HG03571 (cell line): ENCODE measurements around the gene MAGI3.
"Not testable (repeated sequence)": the region's sequence is repeated elsewhere in the genome, so short reads cannot be mapped to it uniquely, and the experiment has no call there.

Experiments used
- ATAC-seq: cut with Tn5 transposase; IDR thresholded peaks from one replicate; pipeline ENCODE4 v1.9.1; 2021; ENCODE audit not compliant: unreplicated experiment

MAGI3 gene

DNA sequence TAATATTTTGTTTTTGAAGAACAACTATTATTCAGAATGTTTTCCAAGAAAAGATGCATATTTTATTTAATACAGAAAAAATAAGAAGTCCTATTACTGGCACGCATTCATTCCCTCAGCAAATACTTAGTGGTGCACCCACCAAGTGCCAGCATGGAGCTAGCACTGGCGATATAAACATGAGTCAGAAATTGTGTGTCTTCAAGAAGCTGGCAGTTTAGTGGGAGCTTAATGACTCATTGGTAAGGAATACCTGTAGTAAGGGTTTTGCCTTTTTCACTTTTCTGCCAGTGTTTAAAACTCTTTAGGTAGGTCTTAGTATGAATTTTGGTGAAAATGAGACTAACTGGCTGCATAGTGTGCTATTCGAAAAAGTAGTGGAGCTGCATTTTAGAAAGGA is 6.3 kb downstream of the MAGI3 start:
- ATAC-seq = no peak

DNA sequence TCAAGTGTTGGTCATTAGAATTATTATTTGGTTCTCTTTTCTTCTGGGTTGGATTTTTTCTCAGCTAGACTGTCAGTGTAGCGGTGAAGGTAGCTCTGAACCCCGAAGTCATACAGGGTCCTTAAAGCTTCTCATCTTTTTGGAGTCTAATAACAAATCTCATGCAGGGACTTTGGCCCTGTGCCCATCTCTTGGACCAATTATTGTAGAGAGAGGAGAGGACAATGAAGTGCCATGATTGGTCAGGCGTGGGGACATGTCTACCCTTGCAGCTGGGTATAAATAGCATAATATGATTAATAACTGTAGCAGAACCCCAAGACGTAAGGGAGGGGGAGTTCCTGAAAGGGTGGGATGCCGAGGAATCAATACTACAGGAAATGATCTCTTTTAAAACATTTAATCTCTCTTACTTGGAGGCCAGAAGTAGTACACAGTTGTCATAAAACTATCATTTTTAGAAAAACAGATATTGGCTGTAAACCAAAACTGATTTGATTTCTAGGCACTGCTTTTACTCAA is 8.8 kb downstream of the MAGI3 start:
- no peak for ATAC-seq

- ATAC-seq = no peak
Measured at GRCh38 chr1:113401067-113401466, 10.8 kb downstream of the MAGI3 start.

GRCh38 chr1:113401728-113402127 is 11.4 kb downstream of the MAGI3 start:
- ATAC-seq = no peak

- no peak for ATAC-seq
Measured at GRCh38 chr1:113403065-113403464, 12.8 kb downstream of the MAGI3 start.

GRCh38 chr1:113405573-113405972 is 15.3 kb downstream of the MAGI3 start:
- no peak for ATAC-seq

GRCh38 chr1:113406149-113406548 is 15.8 kb downstream of the MAGI3 start:
- not testable (repeated sequence) for ATAC-seq

DNA sequence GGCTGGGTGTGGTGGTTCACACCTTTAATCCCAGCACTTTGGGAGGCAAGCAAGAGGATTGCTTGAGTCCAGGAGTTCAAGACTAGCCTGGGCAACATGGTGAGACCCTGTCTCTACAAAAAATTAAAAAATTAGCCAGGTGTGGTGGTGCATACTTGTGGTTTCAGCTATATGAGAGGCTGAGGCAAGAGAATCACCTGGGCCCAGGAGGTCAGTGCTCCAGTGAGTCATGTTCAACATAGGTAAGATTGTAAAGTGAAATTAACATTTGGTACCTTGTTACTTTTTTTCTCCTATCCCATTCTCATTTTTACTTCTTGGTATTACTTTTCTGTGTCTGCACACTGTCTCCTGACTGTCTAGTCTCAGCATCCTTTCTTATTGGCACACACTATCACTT is 19.0 kb downstream of the MAGI3 start:
- no peak for ATAC-seq

- ATAC-seq = not testable (repeated sequence)
Measured at GRCh38 chr1:113412020-113412419, 21.7 kb downstream of the MAGI3 start.

GRCh38 chr1:113415310-113416070 is 25.2 kb downstream of the MAGI3 start:
- no peak for ATAC-seq

DNA sequence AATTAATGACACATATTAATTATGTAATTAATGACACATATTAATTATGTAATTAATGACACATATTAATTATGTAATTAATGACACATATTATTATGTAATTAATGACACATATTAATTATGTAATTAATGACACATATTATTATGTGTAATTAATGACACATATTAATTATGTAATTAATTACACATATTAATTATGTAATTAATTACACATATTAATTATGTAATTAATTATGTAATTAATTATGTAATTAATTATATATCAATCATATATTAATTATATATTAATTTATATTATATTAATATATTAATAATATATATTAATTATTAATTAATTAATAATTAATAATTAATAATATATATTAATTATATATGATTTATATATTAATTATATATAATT is 25.8 kb downstream of the MAGI3 start:
- not testable (repeated sequence) for ATAC-seq

- ATAC-seq = no peak
Measured at GRCh38 chr1:113416496-113416895, 26.2 kb downstream of the MAGI3 start.

GRCh38 chr1:113422315-113423068 is 32.2 kb downstream of the MAGI3 start:
- no peak for ATAC-seq

GRCh38 chr1:113423826-113424225 is 33.5 kb downstream of the MAGI3 start:
- no peak for ATAC-seq

DNA sequence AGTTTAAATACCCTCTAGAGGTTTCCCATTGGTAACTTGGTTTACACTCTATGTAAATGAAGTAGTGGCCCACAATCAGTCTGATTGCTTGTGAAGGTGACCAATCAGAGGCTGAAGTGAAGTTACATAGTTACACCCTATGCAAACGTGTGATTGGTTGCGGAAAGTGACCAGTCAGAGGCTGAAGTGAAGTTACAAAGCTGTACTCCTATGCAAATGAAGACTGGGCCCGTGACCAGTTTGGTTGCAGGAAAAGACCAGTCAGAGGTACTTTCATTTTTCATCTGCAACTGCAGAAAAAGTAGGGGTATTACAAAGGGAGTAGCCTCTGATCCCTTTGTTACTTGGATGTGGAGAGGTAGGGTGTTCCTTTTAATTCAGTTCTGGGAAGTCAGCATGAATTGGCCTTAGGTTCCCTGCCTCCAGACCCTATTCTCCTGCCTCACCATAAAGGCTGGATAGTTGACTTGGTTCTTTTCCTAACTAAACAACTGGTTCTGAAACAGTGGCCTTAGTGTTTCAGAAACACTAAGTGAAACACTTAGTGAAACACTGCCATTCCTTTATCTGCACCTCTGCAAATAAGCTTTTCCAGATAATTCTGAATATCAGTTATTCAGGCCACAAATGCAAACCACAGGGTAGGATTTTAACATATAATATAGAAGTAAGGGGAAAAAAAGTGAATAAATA is 39.3 kb downstream of the MAGI3 start:
- ATAC-seq = no peak

- ATAC-seq = no peak
Measured at GRCh38 chr1:113433184-113433583, 42.9 kb downstream of the MAGI3 start.

DNA sequence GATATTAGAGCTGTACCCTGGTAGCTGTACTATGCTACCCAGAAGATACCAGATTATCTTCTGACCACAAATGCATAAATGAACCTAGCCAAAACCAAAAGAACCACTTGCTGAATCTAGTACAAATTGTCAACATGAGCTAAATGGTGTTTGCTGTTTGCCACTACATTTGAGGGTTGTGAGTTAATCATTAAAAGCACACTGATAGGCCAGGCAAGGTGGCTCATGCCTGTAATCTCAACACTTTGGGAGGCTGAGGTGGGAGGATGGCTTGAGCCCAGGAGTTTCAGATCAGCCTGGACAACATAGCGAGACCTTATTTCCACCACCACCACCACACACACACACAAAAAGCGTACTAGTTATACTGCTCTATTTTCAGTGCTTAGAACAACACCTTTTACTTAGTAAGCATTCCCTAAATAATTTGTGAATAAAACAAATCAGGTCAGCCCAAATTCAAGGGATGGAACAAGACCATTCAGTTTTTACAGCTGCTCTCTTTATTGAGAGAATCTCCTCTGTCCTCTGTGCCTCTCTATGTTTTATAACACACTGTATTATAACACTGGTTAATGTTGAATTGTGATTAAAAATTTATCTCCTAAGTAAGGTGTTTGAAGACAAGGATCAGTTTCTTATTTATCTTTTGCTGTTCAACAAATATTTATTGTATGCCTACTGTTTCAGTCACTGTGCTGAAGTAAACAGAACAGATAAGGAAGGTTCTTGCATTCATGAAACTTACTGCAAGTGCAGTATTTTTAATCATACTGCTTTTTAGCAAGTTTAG is 44.0 kb downstream of the MAGI3 start:
- no peak for ATAC-seq

DNA sequence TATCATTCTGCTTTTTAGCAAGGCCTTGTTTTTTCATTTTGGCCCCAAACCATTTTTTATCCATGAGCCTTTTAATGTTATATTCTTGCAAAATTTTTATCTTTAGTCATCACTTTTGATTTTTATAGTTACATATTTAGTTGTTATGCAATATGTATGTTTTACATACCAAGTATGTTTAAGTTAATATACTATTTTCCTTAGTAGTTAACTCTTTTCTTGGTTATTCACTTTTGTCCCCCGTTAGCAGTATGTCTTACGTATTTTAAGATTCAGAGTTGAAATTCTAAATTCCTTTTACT is 44.5 kb downstream of the MAGI3 start:
- ATAC-seq = no peak

DNA sequence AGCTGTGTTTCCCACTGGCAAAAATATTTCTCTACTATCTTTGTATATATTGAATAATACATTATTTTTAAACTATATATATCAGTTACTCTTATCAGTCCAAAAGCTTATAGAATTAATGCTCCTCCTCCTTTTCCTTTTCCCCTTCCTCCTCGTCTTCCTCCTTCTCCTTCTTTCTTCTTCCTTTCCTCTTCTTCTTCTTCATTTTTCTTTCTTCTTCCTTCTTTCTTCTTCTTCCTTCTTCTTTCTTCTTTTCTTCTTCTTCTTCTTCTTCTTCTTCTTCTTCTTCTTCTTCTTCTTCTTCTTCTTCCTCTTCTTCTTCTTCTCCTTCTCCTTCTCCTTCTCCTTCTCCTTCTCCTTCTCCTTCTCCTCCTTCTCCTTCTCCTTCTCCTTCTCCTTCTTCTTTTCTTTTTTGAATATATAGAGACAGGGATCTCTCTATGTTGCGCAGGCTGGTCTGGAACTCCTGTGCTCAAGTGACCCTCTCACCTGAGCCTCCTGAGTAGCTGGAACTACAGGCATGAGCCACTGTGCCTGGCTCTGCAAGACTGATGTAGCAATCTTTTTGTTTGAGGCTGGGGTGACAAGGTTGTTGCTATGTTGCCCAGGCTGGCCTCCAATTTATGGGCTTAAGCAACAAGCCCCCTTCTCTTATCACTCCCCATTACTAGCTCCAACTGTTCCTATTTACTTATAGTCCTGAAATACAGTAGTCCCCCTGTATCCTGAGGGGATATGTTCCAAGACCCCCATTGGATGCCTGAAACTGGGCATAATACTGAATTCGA is 47.4 kb downstream of the MAGI3 start:
- no peak for ATAC-seq
